ENCODE data around the gene PCYOX1L. TPM values are rescaled to one million over a fixed set of nuclear protein-coding genes. Genes with fewer than 3 reads are reported as not detected.
A peak's percentile ranks its signal among the peaks of the same experiment; 100 is the strongest.

PCYOX1L gene
- total RNA-seq: 13.1 and 19.4 TPM in 2 replicates

DNA sequence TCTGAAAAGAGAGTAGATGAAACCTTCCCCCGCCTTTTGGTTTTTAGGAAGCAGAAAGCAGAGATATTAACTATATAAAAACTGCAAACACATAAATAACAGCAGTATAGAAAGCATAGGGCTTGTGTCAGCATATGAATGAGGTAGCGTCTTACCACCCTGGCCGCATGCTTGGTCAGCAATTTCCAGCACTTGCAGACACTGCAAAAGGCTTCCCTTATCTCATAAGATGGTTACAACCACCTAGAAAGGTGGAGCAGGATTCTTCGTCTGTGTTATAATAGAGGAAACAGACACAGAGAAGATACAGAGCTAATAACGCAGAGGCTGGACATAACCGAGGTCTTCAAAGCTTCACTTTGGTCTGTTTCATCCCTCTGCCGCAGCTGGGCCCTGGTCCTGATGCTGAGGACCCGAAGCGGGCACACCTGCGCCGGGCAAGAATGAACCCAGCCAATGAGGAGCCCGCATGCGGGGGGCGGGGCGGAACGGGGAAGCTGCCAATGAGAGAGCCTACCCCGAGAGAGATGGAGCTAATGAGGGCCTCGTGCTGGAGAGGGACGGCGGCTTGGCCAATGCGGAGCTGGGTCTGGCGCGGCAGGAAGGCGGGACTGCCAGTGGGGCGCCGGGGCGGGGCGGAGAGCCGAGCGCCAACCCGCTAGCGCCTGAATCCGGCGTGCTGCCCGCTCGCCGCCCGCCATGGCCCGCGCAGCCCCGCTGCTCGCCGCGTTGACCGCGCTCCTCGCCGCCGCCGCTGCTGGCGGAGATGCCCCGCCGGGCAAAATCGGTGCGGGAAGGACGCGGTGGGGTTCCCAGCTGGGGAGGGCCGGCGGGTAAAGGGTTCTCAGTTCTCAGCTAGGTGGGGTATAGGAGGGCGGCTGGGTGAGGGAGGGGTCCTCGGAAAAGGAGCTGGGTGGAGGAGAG, at the start of gene PCYOX1L:
PCYOX1L (plus strand) TSS at position 677 of the 924 bp plus-strand sequence; CDS start at position 700, 23 bp downstream.
- DNase-seq (ENCODE audit: low read depth, low spot score): peak; percentile 82

- no peak for DNase-seq (ENCODE audit: low read depth, low spot score)
Measured at GRCh38 chr5:149309354-149309753, 48.5 kb upstream of the PCYOX1L start.

GRCh38 chr5:149310488-149310887, 47.4 kb upstream of the PCYOX1L start:
- DNase-seq (ENCODE audit: low read depth, low spot score): no peak

GRCh38 chr5:149310947-149311658, 46.7 kb upstream of the PCYOX1L start:
- DNase-seq (ENCODE audit: low read depth, low spot score): peak; percentile 94

DNA sequence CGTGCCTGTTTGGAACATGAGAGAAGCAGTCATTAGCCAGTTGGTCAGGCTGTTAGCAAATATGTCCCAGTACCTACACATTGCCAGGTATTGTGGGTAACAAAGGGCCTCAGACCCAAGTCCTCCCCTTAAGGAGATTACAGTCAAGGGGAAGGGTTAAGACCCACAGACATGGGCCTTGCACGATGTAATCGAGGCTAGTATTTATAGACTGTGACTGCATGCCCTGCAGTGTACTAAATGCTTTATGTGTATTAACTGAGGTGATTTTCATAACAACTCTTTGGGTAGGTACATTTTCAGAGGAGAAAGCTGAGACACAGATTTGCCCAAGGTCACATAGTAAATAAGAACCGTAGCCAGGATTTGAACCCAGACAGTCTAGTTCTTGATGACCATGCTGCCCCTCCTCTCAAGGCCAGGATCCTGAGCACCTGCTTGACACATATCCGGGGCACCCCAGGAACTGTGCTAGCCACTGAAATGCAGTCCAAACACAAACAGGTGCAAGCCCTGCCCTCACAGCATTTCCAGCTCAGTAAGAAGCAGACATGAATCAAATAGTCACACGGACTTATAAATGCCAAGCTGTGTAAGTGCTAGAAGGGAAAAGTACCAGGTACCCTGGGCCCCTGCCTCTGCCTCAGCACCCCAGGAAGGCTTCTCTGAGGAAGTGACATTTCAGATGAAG, 44.5 kb upstream of the PCYOX1L start:
- no peak for DNase-seq (ENCODE audit: low read depth, low spot score)

- DNase-seq (ENCODE audit: low read depth, low spot score): no peak
Measured at GRCh38 chr5:149314571-149315111, 43.2 kb upstream of the PCYOX1L start.

GRCh38 chr5:149315753-149316152, 42.1 kb upstream of the PCYOX1L start:
- DNase-seq (ENCODE audit: low read depth, low spot score): no peak

DNA sequence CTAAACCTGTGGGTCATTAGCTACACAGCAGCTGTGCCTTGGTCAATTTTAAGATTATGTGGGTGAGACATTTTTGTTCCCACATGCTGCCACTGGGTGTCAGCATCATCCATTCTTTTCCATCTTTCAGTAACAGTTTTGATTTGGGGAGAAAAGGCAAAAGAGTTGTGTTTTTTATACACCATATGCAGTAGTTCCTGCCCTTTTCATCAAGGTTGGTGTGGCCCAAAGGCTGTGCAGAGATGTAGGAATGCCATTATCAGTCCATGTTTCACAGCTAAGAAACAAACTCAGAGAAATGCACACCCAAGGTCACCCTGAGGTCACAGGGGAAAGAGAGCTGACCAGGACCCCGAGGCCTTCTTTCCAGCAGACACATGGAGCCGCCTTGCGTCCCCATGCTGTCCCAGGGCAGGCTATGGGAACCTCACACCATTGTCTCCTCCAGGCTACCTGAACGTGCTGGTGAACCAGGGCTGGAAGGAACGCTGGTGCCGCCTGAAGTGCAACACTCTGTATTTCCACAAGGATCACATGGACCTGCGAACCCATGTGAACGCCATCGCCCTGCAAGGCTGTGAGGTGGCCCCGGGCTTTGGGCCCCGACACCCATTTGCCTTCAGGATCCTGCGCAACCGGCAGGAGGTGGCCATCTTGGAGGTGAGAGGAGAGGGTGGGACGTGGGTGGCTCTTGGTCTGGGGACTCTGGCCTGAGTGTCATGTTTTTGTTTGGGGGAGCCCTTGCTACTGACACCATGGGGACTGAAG, 40.4 kb upstream of the PCYOX1L start:
- no peak for DNase-seq (ENCODE audit: low read depth, low spot score)

GRCh38 chr5:149319174-149319573, 38.7 kb upstream of the PCYOX1L start:
- DNase-seq (ENCODE audit: low read depth, low spot score): no peak

DNA sequence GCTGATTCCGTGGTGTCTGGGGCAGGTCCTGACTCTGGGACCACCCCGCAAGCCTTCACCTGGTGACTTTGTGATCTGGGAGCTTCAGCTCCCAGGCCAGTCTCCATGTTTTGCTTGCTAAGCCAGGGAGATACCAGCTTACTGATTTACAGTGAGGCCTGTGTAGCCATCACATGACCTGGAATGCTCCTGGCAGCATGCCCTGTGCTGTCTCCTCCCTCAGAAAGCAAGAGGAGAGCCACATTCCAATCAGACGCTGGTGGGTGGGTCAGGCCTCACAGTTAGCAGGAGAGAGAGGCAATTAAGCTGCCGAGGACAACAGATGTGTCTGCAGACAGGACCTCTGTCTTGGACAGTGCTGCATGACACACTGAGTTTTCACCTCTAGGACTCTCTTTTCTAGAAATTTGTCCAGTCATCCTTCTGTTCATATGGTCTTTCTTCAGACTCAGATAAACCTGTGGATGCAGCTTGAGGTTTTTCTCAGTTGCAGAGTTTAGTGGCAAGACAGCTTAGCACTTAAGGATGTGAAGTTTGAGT, 37.0 kb upstream of the PCYOX1L start:
- DNase-seq (ENCODE audit: low read depth, low spot score): peak; percentile 83

- no peak for DNase-seq (ENCODE audit: low read depth, low spot score)
Measured at GRCh38 chr5:149322518-149322917, 35.3 kb upstream of the PCYOX1L start.

GRCh38 chr5:149323210-149323609, 34.6 kb upstream of the PCYOX1L start:
- DNase-seq (ENCODE audit: low read depth, low spot score): no peak

DNA sequence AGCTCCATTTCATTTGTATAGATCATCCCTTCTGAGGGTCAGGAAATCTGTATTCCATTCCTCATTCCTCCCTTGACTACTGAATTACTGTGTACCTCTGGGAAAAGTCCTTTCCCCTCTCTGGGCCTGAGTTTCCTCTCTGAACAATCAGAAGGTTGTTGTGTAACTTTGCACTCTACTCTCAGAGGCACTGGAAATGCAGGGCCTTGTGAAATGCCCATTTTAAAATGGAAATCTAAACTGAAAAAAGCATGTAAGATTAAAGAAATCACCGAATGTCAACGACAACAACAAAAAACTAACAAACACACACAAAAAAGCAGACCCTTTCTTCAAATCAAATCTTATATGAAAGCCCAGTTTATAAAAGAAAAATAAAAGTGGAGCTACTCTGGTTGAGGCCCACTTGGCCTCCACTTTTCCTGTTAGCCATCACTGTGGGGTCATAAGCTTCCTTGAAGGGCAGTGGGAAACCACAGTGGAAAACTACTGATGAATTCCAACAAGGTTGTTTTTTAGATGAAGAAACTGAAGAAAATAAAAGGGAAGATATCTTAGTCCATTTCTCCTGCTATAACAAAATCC, 34.1 kb upstream of the PCYOX1L start:
- DNase-seq (ENCODE audit: low read depth, low spot score): no peak

GRCh38 chr5:149324641-149325040, 33.2 kb upstream of the PCYOX1L start:
- no peak for DNase-seq (ENCODE audit: low read depth, low spot score)

DNA sequence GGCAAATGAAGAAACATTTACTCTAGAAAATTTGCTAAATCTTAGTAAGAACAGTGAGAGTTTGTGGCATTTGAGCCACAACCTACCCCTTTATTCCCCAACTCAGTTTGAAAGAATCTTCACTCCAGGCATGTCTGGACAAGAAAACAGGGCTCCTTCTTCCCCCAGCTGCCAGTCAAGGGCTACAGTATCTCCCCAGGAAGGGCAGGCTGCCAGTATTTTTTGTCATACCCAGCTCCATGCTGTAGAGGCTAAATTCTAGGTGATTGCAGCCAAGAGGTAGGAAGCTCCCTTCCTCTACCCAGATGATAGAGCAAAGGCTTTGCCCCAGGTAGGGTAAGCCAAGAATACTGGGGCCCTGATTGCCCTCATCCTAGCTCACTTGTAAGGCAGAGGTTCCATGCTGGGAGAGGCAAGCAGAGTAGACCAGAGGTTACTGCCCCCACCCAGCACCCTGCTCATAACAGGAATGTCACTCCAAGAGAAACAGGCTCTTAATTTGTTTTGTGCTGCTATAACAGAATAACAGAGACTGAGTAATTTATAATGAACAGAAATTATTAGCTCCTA, 32.6 kb upstream of the PCYOX1L start:
- no peak for DNase-seq (ENCODE audit: low read depth, low spot score)

- DNase-seq (ENCODE audit: low read depth, low spot score): no peak
Measured at GRCh38 chr5:149325894-149326293, 32.0 kb upstream of the PCYOX1L start.

- no peak for DNase-seq (ENCODE audit: low read depth, low spot score)
Measured at GRCh38 chr5:149326611-149327010, 31.2 kb upstream of the PCYOX1L start.

DNA sequence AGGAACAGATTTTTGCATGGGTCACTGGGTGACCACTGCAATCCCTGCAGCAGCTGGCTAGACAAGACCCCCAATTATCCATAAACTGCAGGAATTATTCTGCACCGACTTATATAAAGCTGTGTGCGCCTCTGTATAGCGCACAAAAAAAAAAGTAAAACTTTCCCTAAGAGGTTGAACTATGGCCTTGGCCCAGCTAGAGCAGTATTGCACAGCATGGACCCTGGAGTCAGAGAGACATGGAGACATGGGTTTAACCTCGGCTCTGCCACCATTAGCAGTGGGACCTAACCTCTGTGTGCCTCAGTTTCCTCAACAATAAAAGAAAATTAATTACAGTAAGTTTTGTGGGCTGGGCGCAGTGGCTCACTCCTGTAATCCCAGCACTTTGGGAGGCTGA, 29.7 kb upstream of the PCYOX1L start:
- DNase-seq (ENCODE audit: low read depth, low spot score): no peak

- peak; percentile 55 for DNase-seq (ENCODE audit: low read depth, low spot score)
Measured at GRCh38 chr5:149333711-149334443, 24.0 kb upstream of the PCYOX1L start.

Data from pulmonary artery endothelial cell (primary cell).